ENCODE data around the gene IGSF9. TPM values are rescaled to one million over a fixed set of nuclear protein-coding genes. Genes with fewer than 3 reads are reported as not detected.

IGSF9 gene
- total and polyA plus RNA-seq, 10 of the 15 experiments (the other 5 are each of a cell fraction or from before 2014, with no cell fraction given), result 0.04 to 0.07 TPM; not detected in 8

DNA sequence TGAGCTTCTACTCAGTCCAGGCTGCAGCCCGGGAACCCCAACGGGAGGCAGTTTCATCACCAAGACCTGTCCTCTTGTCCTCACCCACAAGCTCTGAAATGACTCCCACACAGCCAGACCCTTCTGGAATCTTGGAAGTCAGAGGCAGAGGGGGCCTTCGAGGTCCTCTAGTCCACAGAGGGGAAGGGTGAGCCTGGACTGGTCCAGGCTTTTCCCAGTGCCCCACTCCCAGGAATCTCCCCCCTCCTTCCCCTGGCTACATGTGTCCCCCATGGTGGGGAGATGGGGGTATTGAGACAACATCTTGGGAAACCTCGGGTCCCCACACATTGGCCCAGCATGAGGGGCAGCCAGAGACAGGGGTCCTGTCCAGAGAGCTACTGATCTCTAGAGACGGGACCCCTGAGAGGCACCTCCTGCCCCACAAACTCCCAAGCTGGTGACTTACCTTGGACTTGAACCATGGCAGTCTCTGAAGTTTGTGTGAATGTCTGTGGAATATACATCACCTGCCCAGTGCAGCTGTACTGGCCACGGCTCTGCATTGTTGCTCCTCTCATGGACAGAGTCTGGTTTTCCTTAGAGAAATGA, 28.0 kb upstream of the IGSF9 start:
- POLR2A ChIA-PET, result no interaction called here
- Histone ChIP-seq H3K9ac (ENCODE audit: control insufficient read depth, insufficient read depth, low read length) (no peak overlapping the region), H3K36me3 (ENCODE audit: control insufficient read depth in 2 of 2, insufficient read depth in 2 of 2, low read length in 1 of 2) (no peaks in the 10 kb centered on the region), H3K4me1 (ENCODE audit: control insufficient read depth, insufficient read depth, low read length) (no peaks in the 10 kb centered on the region), H3K4me3 (no peak overlapping the region), H3K4me2 (ENCODE audit: control insufficient read depth, insufficient read depth) (no peak overlapping the region), H3K9me3 (replicated peaks; ENCODE audit: control insufficient read depth, insufficient read depth, low read length) (no peaks in the 10 kb centered on the region), H2AFZ (ENCODE audit: control insufficient read depth, low read depth, low read length) (no peak overlapping the region), H4K20me1 (ENCODE audit: control insufficient read depth, insufficient read depth) (no peaks in the 10 kb centered on the region), H3K27me3 (replicated peaks in 1 of 2; ENCODE audit: control insufficient read depth in 2 of 2, insufficient read depth in 2 of 2, low read length in 1 of 2) (peaks cover 3 to 4% of the 10 kb centered on the region in 2 experiments), H3K27ac (ENCODE audit: control insufficient read depth, insufficient read depth) (no peak overlapping the region), H3K79me2 (ENCODE audit: control insufficient read depth, insufficient read depth, low read length) (no peaks in the 10 kb centered on the region)
- FAIRE-seq (no peak), ATAC-seq (no peak), DNase-seq (ENCODE audit: low read depth, low spot score) (no peak)
- 22% methylated on average over 6 of the region's 6 CpGs for WGBS (ENCODE audit: insufficient coverage, insufficient replicate concordance, low lambda C conversion rate, missing lambda C conversion rate)
- in situ Hi-C loops (cut with MboI) (no loop called here), intact Hi-C loops (cut with micrococcal nuclease; ENCODE audit: unreplicated experiment) (no loop called here)
- RAD21 ChIA-PET (ENCODE audit: unreplicated experiment), result no interaction called here
- SMC1A ChIA-PET (ENCODE audit: uncharacterized antibody, unreplicated experiment), result no interaction called here
- CTCF ChIA-PET, result interaction anchor here (0.9 kb wide), 1 partner anchor 34 kb away, joined by 3 read pairs; no protein-coding TSS in a partner anchor
- no TSS peak for BruUV-seq (replicated peaks)
- TF ChIP-seq, protein P1, sequence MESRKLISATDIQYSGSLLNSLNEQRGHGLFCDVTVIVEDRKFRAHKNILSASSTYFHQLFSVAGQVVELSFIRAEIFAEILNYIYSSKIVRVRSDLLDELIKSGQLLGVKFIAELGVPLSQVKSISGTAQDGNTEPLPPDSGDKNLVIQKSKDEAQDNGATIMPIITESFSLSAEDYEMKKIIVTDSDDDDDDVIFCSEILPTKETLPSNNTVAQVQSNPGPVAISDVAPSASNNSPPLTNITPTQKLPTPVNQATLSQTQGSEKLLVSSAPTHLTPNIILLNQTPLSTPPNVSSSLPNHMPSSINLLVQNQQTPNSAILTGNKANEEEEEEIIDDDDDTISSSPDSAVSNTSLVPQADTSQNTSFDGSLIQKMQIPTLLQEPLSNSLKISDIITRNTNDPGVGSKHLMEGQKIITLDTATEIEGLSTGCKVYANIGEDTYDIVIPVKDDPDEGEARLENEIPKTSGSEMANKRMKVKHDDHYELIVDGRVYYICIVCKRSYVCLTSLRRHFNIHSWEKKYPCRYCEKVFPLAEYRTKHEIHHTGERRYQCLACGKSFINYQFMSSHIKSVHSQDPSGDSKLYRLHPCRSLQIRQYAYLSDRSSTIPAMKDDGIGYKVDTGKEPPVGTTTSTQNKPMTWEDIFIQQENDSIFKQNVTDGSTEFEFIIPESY (IDR thresholded peaks at IDR 0.05), result no peak
- TF ChIP-seq ZNF217 (IDR thresholded peaks at IDR 0.05) (no peak), MTA2 (IDR thresholded peaks at IDR 0.05; ENCODE audit: low read depth) (no peak), POLR2AphosphoS5 (IDR thresholded peaks at IDR 0.05; ENCODE audit: low read length) (no peak), CEBPB (IDR thresholded peaks at IDR 0.05; ENCODE audit: borderline replicate concordance in 1 of 2, low read depth in 2 of 2, low read length in 2 of 2) (no peak), STAT1 (conservative IDR thresholded peaks at IDR 0.05) (no peak), NR2C1 (IDR thresholded peaks at IDR 0.05) (no peak), POU2F2 (IDR thresholded peaks at IDR 0.05; ENCODE audit: borderline replicate concordance, low read depth, low read length) (no peak), RCOR1 (conservative IDR thresholded peaks at IDR 0.05; ENCODE audit: low read depth, low read length) (no peak), SIX5 (IDR thresholded peaks at IDR 0.05; ENCODE audit: low read depth, low read length, severe bottlenecking) (no peak), SREBF1 (IDR thresholded peaks at IDR 0.05; ENCODE audit: low read length) (no peak)
